HEK293 (cell line): ENCODE measurements around the gene GRIK2.

Experiments
- BCL11A ChIP-seq: fragments of 450-650 bp; formaldehyde crosslinking; IDR thresholded peaks from 2 replicates; pipeline ENCODE4 v1.5.1; 2016; ENCODE audit warnings: low read depth, missing biosample characterization, missing genetic modification characterization
- KLF16 ChIP-seq: fragments of 450-650 bp; formaldehyde crosslinking; IDR thresholded peaks from 2 replicates; pipeline ENCODE4 v1.5.1; 2017; ENCODE audit warnings: missing biosample characterization, missing genetic modification characterization
- REPIN1 ChIP-seq: fragments of 450-650 bp; formaldehyde crosslinking; IDR thresholded peaks from 2 replicates; pipeline ENCODE4 v1.5.1; 2017; ENCODE audit warnings: missing biosample characterization, missing genetic modification characterization, low read depth
- ZNF274 ChIP-seq, 2 experiments: fragments of 200-500 bp in 1 of 2; fragments of 450-650 bp in 1 of 2; sonication (Bioruptor generic) in 1 of 2; formaldehyde crosslinking in 1 of 2; IDR thresholded peaks; 2 replicates each; pipeline versions ENCODE4 v1.5.1 to v1.6.1; 2014 to 2016; ENCODE audit warnings: borderline replicate concordance in 1 of 2, inconsistent platforms in 1 of 2, low read length in 1 of 2, missing biosample characterization in 1 of 2, missing genetic modification characterization in 1 of 2
- ZNF549 ChIP-seq: fragments of 450-650 bp; IDR thresholded peaks from 2 replicates; pipeline ENCODE4 v1.5.1; 2018; ENCODE audit warnings: missing biosample characterization, missing genetic modification characterization, mild to moderate bottlenecking, inconsistent platforms, moderate library complexity
- TF ChIP-seq, protein P1 (sequence below): fragments of 450-650 bp; formaldehyde crosslinking; IDR thresholded peaks from 2 replicates; pipeline ENCODE4 v1.5.1; 2016; ENCODE audit warnings: missing biosample characterization, missing genetic modification characterization

- TF ChIP-seq REPIN1 (tag by site-specific recombination) (no peak), ZNF274 (IDR thresholded peaks at IDR 0.05; ENCODE audit: low read length) (no peak), ZNF274 (tag by site-specific recombination; IDR thresholded peaks at IDR 0.05; ENCODE audit: borderline replicate concordance) (no peak), ZNF549 (no peak), KLF16 (tag by site-specific recombination) (no peak), BCL11A (tag by site-specific recombination) (no peak)
- TF ChIP-seq, protein P1, sequence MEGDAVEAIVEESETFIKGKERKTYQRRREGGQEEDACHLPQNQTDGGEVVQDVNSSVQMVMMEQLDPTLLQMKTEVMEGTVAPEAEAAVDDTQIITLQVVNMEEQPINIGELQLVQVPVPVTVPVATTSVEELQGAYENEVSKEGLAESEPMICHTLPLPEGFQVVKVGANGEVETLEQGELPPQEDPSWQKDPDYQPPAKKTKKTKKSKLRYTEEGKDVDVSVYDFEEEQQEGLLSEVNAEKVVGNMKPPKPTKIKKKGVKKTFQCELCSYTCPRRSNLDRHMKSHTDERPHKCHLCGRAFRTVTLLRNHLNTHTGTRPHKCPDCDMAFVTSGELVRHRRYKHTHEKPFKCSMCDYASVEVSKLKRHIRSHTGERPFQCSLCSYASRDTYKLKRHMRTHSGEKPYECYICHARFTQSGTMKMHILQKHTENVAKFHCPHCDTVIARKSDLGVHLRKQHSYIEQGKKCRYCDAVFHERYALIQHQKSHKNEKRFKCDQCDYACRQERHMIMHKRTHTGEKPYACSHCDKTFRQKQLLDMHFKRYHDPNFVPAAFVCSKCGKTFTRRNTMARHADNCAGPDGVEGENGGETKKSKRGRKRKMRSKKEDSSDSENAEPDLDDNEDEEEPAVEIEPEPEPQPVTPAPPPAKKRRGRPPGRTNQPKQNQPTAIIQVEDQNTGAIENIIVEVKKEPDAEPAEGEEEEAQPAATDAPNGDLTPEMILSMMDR (tag by site-specific recombination): no peak
Measured at GRCh38 chr6:101458336-101458735, 64.8 kb downstream of the GRIK2 start.
